NCI-H2171 treated with DMSO at 0.1 percent for 48 hours (cell line): ENCODE measurements around the gene MLLT10.

Experiments
- DNase-seq: peaks from one replicate; lab custom pipeline; 2025; lab: John Stamatoyannopoulos, UW

Gene MLLT10

GRCh38 chr10:21638681-21639080 is 104.6 kb downstream of the MLLT10 start:
- DNase-seq = no peak

GRCh38 chr10:21648040-21648439 is 114.0 kb downstream of the MLLT10 start:
- no peak for DNase-seq

DNA sequence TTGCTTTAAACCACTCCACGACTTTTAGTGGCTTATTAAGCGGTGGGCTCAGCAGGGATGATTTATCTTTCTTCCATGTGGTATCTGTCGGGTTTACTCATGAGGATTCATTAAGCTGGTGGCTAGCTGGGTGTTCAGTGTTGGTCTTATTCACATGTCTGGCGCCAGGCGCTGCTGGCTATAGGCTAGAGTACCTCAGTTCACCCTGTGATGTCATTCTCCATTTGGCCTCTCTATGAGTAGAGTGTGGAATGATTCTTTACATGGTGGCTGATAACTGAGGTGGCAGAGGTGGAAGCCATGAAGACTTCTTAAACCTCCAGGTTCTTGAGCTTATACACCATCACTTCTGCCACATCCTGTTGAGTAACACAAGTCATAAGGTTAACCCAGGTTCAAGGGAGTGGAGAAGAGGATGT is 115.4 kb downstream of the MLLT10 start:
- no peak for DNase-seq

- DNase-seq = no peak
Observed at GRCh38 chr10:21650353-21650752, 116.3 kb downstream of the MLLT10 start.

- no peak for DNase-seq
Observed at GRCh38 chr10:21655236-21655635, 121.2 kb downstream of the MLLT10 start.

- no peak for DNase-seq
Observed at GRCh38 chr10:21655687-21656086, 121.7 kb downstream of the MLLT10 start.

GRCh38 chr10:21661087-21661486 is 127.1 kb downstream of the MLLT10 start:
- no peak for DNase-seq

GRCh38 chr10:21661935-21662334 is 127.9 kb downstream of the MLLT10 start:
- DNase-seq = no peak

GRCh38 chr10:21662635-21663034 is 128.6 kb downstream of the MLLT10 start:
- DNase-seq = no peak

DNA sequence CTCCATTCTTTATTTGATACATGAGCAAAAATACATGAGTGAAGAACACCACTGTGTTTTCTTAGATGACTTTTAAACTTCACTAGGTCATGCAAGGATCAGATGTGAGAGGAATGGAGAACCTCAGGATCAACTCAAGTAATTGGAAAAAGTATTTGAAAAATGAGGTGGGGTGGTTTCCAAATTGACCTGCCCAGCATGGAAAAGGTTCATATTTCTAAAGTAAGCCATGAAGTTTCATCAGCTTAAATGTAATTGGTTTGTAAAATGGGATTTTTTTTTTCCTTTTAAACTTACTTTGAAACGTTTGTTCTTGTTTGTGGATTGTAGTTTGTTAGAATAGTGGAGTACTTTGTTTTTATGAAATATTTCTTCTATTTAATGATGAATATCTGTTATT is 134.8 kb downstream of the MLLT10 start:
- DNase-seq = no peak

GRCh38 chr10:21670391-21670790 is 136.4 kb downstream of the MLLT10 start:
- DNase-seq = no peak

GRCh38 chr10:21673668-21674067 is 139.6 kb downstream of the MLLT10 start:
- no peak for DNase-seq

- no peak for DNase-seq
Observed at GRCh38 chr10:21675157-21675796, 141.2 kb downstream of the MLLT10 start.

DNA sequence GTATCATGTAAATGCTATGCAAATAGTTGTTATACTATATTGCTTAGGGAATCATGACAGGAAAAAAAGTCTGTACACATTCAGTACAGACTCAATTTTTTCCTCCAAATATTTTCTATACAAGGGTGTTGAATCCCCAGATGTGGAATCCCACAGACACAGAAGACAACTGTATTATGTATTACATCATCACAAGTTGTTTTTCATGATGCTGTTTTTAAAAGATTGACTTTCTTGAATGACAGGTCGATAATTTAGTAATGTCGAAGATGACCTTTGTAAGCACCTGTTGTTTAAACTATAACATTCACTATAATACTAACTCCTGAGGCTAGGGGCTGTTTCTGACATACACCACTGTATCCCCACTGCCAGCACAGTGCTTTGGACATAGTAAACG is 143.5 kb downstream of the MLLT10 start:
- DNase-seq = no peak

- no peak for DNase-seq
Observed at GRCh38 chr10:21681156-21681555, 147.1 kb downstream of the MLLT10 start.

DNA sequence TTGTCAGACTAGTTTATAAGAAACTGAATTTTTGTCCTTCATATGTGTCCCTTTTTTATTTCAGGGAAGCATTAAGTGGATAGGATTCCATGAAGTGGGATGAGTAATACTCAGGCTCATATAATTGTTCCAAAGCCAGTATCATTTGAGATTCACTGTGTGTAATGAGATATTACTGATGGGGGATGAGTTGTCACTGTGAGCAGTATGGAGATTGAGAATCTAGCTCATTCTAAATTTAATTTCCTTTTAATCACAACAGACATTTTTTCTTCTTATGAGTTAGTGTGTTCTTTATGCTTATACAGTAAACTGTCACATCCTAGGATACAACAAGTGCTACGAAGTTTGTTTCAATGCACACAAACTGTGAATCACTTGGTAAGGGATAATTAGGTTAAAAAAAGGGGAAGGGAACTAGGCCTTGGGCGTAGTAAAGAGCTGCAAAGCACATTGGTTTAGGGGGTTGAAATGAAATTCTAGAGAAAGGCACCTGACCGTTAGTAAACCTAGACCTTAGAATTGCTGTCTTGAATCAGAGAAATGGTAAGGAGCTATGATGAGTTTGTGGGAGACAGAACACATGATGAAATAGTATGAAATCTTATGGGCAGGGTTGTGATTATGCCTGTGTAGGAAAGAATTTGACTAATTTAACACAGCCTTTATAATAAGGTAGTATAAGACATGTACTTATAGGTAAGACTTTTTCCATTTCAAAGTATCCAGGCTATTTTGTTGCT is 153.4 kb downstream of the MLLT10 start:
- DNase-seq = no peak

- no peak for DNase-seq
Observed at GRCh38 chr10:21688009-21688332, 153.9 kb downstream of the MLLT10 start.

- no peak for DNase-seq
Observed at GRCh38 chr10:21688870-21689269, 154.8 kb downstream of the MLLT10 start.

DNA sequence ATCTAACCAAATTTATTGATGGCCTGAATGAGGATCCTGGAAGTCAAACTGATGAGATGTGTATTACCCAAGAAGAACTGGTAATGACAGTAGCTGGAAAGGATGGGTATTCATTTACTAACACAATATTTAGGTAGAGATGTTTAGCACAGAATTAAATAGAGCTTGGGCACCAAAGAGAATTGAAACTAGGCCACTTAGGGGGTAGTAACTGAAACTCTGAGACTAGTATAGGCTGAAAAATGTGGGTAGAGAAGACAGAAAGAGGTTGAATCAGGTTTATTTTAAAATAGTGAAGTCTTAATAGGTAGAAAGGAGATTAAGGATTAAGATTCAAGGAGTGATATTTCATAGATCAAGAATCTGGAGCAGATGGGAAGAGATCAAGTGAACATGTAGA is 155.8 kb downstream of the MLLT10 start:
- DNase-seq = no peak

DNA sequence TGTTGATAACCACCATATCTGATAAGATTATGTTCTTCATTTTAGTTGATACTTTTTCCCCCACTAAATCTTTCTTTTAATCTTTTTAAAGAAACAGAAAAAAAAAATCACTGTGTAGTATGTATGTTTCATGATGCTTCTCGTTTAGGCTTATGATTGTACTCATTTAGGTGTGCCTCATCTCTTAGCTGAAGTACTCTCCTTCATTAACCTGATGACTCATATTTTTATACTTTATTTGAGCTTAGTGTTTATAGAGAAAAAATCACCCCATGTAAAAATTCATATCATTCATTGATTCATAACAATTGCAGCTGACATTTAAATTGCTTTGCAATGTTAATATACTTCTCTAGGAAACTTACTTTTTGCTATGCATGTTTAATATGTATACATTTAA is 158.9 kb downstream of the MLLT10 start:
- no peak for DNase-seq

- DNase-seq = no peak
Observed at GRCh38 chr10:21693418-21693817, 159.4 kb downstream of the MLLT10 start.

GRCh38 chr10:21694631-21695030 is 160.6 kb downstream of the MLLT10 start:
- no peak for DNase-seq

- DNase-seq = no peak
Observed at GRCh38 chr10:21696302-21696701, 162.3 kb downstream of the MLLT10 start.

DNA sequence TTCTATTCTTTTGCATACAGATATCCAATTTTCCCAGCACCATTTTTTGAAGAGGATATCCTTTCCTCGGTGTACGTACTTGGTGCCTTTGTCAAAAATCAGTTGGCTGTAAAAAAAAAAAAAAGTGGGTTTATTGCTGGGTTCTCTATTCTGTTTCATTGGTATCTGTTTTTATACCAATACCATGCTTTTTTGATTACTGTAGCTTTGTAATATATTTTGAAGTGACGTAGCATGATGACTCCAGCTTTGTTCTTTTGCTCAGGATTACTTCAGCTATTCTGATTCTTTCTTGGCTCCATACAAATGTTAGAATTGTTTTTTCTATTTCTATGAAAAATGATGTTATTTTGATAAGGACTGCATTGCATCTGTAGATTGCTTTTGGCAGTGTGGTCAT is 165.5 kb downstream of the MLLT10 start:
- no peak for DNase-seq
